Heart right ventricle (tissue), 16 donors: ENCODE measurements around the gene DDC. TPM values are rescaled to one million over a fixed set of nuclear protein-coding genes. Genes with fewer than 3 reads are reported as not detected.
A peak's percentile ranks its signal among the peaks of the same experiment; 100 is the strongest.

ENCODE experiments used
- ATAC-seq, 8 donors: fragments of 200-7000 bp; cut with Tn5 transposase; one replicate each; pipeline ENCODE4 v1.9.1; 2020; ENCODE audit warnings: mild to moderate bottlenecking in 8 of 8, moderate library complexity in 8 of 8, moderate number of reproducible peaks in 1 of 8
- DNase-seq, 2 donors: peaks; one replicate each; pipeline ENCODE4 v3.0.0-alpha.2; 2020
- H3K27ac ChIP-seq, 10 donors: fragments of 200-600 bp; sonication (generic) in 2 of 10; one replicate each; pipeline versions ENCODE4 v1.5.0 to v1.8.0; 2020 to 2022; ENCODE audit warnings: mild to moderate bottlenecking in 3 of 10
- H3K27me3 ChIP-seq, 7 donors: fragments of 200-600 bp; one replicate each; pipeline ENCODE4 v1.8.0; 2021 to 2022; ENCODE audit warnings: mild to moderate bottlenecking in 2 of 7
- H3K36me3 ChIP-seq, 9 donors: fragments of 200-600 bp; sonication (generic) in 1 of 9; one replicate each; pipeline versions ENCODE4 v1.5.0 to v1.8.0; 2020 to 2022; ENCODE audit warnings: mild to moderate bottlenecking in 2 of 9
- H3K4me1 ChIP-seq, 9 donors: fragments of 200-600 bp; sonication (generic) in 1 of 9; one replicate each; pipeline versions ENCODE4 v1.5.0 to v1.8.0; 2020 to 2022; ENCODE audit warnings: mild to moderate bottlenecking in 4 of 9
- H3K4me3 ChIP-seq, 10 donors: fragments of 200-600 bp; sonication (generic) in 2 of 10; one replicate each; pipeline versions ENCODE4 v1.5.0 to v1.8.0; 2020 to 2022; ENCODE audit warnings: mild to moderate bottlenecking in 7 of 10, moderate library complexity in 2 of 10
- H3K9me3 ChIP-seq, 11 donors: fragments of 200-600 bp in 10 of 11; sonication (generic) in 2 of 11; one replicate each; pipeline versions ENCODE4 v1.5.0 to v1.8.0; 2013 to 2022; ENCODE audit warnings: mild to moderate bottlenecking in 2 of 11, control low read depth in 1 of 11, moderate library complexity in 1 of 11
- WGBS, 2 donors: extraction: QIAGEN DNeasy Blood & Tissue Kit; methylation state at CpG; one replicate each; pipeline ENCODE4 v1.1.7; 2013; ENCODE audit warnings: inconsistent platforms in 1 of 2; 5-methylcytosine and 5-hydroxymethylcytosine counted together
- intact Hi-C, 10 donors: fragments of 100-400 bp; cut with DNase I; formaldehyde crosslinking; loops; one replicate each; pipeline versions ENCODE4 v1.11.1 to v1.14.2; 2022
- long read RNA-seq, 3 donors: library from polyadenylated mRNA; unstranded; transcript quantifications; one replicate each; pipeline ENCODE4 v2.0.0, GENCODE V29; 2020 to 2021
- polyA plus RNA-seq, 2 donors: library from polyadenylated mRNA; stranded (reverse); fragments of 200-250 nt; gene quantifications; one replicate each; pipeline ENCODE4 v1.2.3, GENCODE V29; 2013
- total RNA-seq, 10 donors: library from RNA; stranded (reverse); fragmentation: NEBNext Ultra II Directional in 3 of 10; extraction: Animal tissue kit (Norgen Biotek cat#: 25700) in 3 of 10; gene quantifications; one replicate each; pipeline versions ENCODE4 v1.2.1 to v1.2.4, GENCODE V29; 2021 to 2023
- TF ChIP-seq, protein P1 (sequence below), 9 donors: fragments of 200-600 bp; sonication (generic) in 2 of 9; IDR thresholded peaks; one replicate each; pipeline versions ENCODE4 v1.5.0 to v1.8.0; 2021 to 2022; ENCODE audit warnings: antibody characterized with exemption in 9 of 9, mild to moderate bottlenecking in 5 of 9, moderate library complexity in 1 of 9
- donor health status: Arrhythmogenic right ventricular cardiomyopathy.
- donor health status: ischemic (EF 13 %, LVEDD 7.1; RV severe dilation, severe dysfunction).
- donor health status: healthy with polysubstance abuse.
- donor health status: DM: no; HTN: yes; CAD: no.
- donor health status: DM: no; HTN: no; CAD: no.
- donor health status: ischemic (EF 25% LVEDD 6.9; RV normal size, moderate dysfunction).
- donor health status: ischemic (EF 25% LVEDD 5.7; RV mildly dilated, moderate dysfunction).
- donor health status: healthy.
- donor health status: DM: yes; HTN: yes; CAD: no.
- donor health status: Ischemic cardiomyopathy.
- donor health status: ischemic (EF 35%, LVEDD 5.7; RV mildly dilated, moderate dysfunction).
- donor health status: nonischemic (EF 11% LVEDD 7.7; RV severe dilation, severe dysfunction).
- donor health status: DM: yes; HTN: yes; CAD: no.
- donor health status: PGD.
- donor health status: ischemic (EF 29% LVEDD 5.4; RV normal size, mild dysfunction).
- donor health status: nonischemic (EF 23%, LVEDD 6.1; RV moderate dilation, normal function).

DDC gene, protein sequence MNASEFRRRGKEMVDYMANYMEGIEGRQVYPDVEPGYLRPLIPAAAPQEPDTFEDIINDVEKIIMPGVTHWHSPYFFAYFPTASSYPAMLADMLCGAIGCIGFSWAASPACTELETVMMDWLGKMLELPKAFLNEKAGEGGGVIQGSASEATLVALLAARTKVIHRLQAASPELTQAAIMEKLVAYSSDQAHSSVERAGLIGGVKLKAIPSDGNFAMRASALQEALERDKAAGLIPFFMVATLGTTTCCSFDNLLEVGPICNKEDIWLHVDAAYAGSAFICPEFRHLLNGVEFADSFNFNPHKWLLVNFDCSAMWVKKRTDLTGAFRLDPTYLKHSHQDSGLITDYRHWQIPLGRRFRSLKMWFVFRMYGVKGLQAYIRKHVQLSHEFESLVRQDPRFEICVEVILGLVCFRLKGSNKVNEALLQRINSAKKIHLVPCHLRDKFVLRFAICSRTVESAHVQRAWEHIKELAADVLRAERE
- total RNA-seq (not detected), polyA plus RNA-seq (not detected)
- long read RNA-seq, donor 1 = 0 reads
- long read RNA-seq, donor 2 = 0 reads
- long read RNA-seq, donor 3 = 0 reads

DNA sequence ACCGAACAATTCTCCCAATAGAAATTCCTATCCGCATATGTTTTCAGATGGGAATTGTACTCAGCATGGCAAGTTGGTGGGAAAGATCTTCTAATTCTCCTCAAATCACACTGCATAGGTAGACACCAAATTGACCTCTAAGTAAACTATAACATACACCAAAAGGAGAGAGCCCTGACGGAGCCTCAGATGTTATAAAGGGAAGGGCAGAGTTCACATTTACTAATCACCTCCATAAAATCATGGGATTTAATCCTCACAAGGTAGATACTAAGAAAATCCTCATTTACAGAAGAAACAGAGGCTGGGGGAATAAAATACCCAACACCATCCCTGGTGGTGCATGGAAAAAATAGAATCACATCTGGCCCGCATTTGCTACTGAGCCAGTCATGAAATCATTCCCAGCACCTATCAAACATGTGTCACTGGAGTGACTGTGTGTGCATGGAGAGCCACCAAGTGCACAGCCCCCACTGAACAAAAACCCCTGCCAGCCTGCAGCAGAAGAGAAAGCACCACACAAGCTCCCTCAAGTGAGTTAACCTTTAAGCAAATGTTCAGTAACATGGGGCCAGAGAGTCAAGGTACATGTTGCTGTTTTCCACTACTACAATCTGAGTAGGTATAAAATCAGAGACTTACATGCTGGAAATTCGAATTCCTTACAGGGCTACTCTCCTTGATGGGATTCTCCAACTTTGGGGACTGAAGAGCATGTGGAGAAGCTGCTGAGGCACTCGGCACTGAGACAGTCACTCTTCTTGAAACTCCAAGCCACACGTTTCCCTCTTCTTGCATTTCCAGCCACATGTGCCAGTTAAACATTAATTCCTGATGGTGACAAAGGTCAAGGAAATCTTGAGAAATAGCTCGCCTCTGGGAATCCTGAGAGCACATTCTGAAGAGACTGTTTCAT, at the start of gene DDC:
Gene DDC (minus strand): TSS at position 766 of the 919 bp plus-strand sequence. CDS start 21,320 bp downstream, outside the sequence.
- Histone ChIP-seq H3K9me3 (no peaks in the 10 kb centered on the region), H3K4me3 (no peak within 1 kb of the TSS), H3K36me3 (no peaks in the 10 kb centered on the region), H3K4me1 (no peaks in the 10 kb centered on the region), H3K27ac (no peak within 1 kb of the TSS), H3K27me3 (peaks cover 0 to 22% (median 6%) of the 10 kb centered on the region in 7 donors)
- WGBS, 2 donors = 70 to 75% methylated on average over 8 of the region's 8 CpGs
- intact Hi-C loops = no loop called here
- DNase-seq (no peak), ATAC-seq (peak in 1 of 8 donors; percentile 38)
- TF ChIP-seq, protein P1, sequence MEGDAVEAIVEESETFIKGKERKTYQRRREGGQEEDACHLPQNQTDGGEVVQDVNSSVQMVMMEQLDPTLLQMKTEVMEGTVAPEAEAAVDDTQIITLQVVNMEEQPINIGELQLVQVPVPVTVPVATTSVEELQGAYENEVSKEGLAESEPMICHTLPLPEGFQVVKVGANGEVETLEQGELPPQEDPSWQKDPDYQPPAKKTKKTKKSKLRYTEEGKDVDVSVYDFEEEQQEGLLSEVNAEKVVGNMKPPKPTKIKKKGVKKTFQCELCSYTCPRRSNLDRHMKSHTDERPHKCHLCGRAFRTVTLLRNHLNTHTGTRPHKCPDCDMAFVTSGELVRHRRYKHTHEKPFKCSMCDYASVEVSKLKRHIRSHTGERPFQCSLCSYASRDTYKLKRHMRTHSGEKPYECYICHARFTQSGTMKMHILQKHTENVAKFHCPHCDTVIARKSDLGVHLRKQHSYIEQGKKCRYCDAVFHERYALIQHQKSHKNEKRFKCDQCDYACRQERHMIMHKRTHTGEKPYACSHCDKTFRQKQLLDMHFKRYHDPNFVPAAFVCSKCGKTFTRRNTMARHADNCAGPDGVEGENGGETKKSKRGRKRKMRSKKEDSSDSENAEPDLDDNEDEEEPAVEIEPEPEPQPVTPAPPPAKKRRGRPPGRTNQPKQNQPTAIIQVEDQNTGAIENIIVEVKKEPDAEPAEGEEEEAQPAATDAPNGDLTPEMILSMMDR (IDR thresholded peaks at IDR 0.05) = no peak

DNA sequence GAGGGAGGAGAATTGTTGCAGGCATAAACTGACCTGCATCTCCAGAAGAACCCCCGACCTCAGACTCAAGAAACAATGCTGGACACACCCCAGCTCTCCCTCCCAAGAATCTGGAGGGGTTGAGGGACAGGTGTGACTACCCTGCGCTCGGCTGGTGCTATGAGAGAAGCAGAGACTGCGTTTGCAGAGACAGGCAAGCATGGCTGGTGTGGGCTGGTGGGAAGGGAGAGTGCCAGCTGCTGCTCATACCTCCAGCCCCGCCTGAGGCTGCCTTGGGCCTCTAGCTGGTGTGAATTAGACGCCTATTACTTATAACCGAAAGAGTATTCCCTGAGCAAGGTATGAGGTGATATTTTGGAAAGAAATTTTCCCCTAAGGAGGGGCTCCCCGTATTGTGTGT, 48.3 kb upstream of the DDC start:
- no peaks in the 10 kb centered on the region for H3K27me3 ChIP-seq
- peaks cover 0 to 98% (median 35%) of the 10 kb centered on the region in 9 donors for H3K36me3 ChIP-seq
- 94 to 97% methylated on average over 8 of the region's 8 CpGs for WGBS, 2 donors
- no peak overlapping the region for H3K27ac ChIP-seq
- DNase-seq (no peak), ATAC-seq (no peak)
- TF ChIP-seq, protein P1 (IDR thresholded peaks at IDR 0.05) = no peak
- peaks cover 0 to 14% (median 0%) of the 10 kb centered on the region in 9 donors for H3K4me1 ChIP-seq
- no peak overlapping the region for H3K4me3 ChIP-seq
- H3K9me3 ChIP-seq = peaks cover 0 to 4% (median 0%) of the 10 kb centered on the region in 11 donors
- intact Hi-C loops = loop anchor here in 6 of 10 donors (5.0 to 10.0 kb wide), 5 partner anchors 64 to 541 kb away; no protein-coding TSS in a partner anchor

DNA sequence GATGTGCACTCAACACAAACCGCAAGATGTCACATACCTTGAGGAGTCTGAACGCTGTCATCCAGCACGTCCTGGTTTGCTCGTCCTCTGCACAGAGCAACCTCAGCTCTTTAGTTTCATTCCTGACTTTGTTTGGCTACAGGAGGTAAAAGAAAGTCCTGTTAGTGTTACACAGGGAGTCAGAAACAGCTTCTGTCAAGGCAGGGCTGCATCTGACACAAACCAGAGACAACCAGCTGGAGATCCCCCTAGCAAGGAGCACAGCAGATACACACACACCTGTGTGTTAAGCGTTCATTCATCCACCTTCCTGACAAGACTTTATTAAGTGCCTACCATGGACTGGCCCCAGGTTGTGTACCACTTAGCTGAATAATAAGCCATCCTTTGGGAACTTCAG, 47.5 kb upstream of the DDC start:
- no peaks in the 10 kb centered on the region for H3K27me3 ChIP-seq
- H3K9me3 ChIP-seq = peaks cover 0 to 5% (median 0%) of the 10 kb centered on the region in 11 donors
- peaks cover 0 to 19% (median 0%) of the 10 kb centered on the region in 9 donors for H3K4me1 ChIP-seq
- H3K27ac ChIP-seq = no peak overlapping the region
- no peak overlapping the region for H3K4me3 ChIP-seq
- DNase-seq = no peak
- intact Hi-C loops = loop anchor here in 6 of 10 donors (5.0 to 10.0 kb wide), 5 partner anchors 65 to 542 kb away; no protein-coding TSS in a partner anchor
- peaks cover 0 to 98% (median 35%) of the 10 kb centered on the region in 9 donors for H3K36me3 ChIP-seq
- TF ChIP-seq, protein P1 (IDR thresholded peaks at IDR 0.05) = no peak
- no peak for ATAC-seq
- 90 to 94% methylated on average over 5 of the region's 5 CpGs for WGBS, 2 donors
